ENCODE results near the gene CMKLR1. TPM values are rescaled to one million over a fixed set of nuclear protein-coding genes. Genes with fewer than 3 reads are reported as not detected.

The CMKLR1 gene
- polyA plus RNA-seq, 1 of the 3 experiments (the other 2 are of a cell fraction), result 0.15 TPM

DNA sequence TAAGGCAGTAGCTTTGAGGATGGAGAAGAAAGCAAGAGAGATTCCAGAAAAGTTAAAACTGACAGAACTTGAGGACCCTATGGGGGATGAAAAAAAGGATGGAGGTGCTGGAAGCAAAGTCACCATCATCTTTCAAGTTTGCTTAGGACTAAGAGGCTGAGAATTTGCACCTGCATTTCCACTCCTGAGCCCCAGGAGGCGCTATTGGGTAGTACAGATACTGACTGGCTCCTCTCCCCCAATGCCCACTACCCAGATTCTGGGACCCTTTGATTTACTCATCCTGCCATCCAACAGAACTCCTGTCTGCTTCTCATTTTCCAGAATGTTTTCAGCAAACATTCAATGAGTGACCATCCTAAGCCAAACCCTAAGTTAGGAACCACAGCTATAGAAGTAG is 34.0 kb upstream of the CMKLR1 start:
- Histone ChIP-seq H3K4me2 (no peak overlapping the region), H3K9me2 (no peaks in the 10 kb centered on the region), H3K4me3 (ENCODE audit: low read depth in 2 of 2, low read length in 1 of 2) (no peak overlapping the region), H3K4me1 (ENCODE audit: control insufficient read depth in 1 of 2, insufficient read depth in 2 of 2, low read depth in 1 of 2, low read length in 1 of 2) (peaks cover 0 to 32% of the 10 kb centered on the region in 2 experiments; a peak in 2 of 4 replicates), H3K27ac (ENCODE audit: low read depth in 2 of 2, low read length in 1 of 2) (peak overlapping the region in 1 of 2 experiments; percentile 98; a peak in 1 of 4 replicates), H2AFZ (ENCODE audit: low read depth) (no peak overlapping the region), H4K20me1 (ENCODE audit: insufficient read depth) (no peaks in the 10 kb centered on the region), H3F3A (replicated peaks; ENCODE audit: insufficient read depth) (no peaks in the 10 kb centered on the region), H3K79me2 (ENCODE audit: insufficient read depth) (no peaks in the 10 kb centered on the region), H3K9ac (no peak overlapping the region), H3K36me3 (replicated peaks in 1 of 2; ENCODE audit: control insufficient read depth in 1 of 2, insufficient read depth in 2 of 2, low read length in 1 of 2) (no peaks in the 10 kb centered on the region), H3K27me3 (ENCODE audit: insufficient read depth) (no peaks in the 10 kb centered on the region), H3K9me3 (no peaks in the 10 kb centered on the region)
- DNase-seq, result no peak
- WGBS (ENCODE audit: low lambda C conversion rate), result 9% methylated on average over 1 of the region's 1 CpG
- POLR2A ChIA-PET, result no interaction called here
- CTCF ChIA-PET, result interaction anchor here (0.6 to 4.4 kb wide), 7 partner anchors 10 to 1330 kb away, joined by 3 to 21 read pairs (median 3); no protein-coding TSS in a partner anchor
- TF ChIP-seq NRF1 (IDR thresholded peaks at IDR 0.05; ENCODE audit: low read depth, low read length), result no peak
- TF ChIP-seq, protein P1, sequence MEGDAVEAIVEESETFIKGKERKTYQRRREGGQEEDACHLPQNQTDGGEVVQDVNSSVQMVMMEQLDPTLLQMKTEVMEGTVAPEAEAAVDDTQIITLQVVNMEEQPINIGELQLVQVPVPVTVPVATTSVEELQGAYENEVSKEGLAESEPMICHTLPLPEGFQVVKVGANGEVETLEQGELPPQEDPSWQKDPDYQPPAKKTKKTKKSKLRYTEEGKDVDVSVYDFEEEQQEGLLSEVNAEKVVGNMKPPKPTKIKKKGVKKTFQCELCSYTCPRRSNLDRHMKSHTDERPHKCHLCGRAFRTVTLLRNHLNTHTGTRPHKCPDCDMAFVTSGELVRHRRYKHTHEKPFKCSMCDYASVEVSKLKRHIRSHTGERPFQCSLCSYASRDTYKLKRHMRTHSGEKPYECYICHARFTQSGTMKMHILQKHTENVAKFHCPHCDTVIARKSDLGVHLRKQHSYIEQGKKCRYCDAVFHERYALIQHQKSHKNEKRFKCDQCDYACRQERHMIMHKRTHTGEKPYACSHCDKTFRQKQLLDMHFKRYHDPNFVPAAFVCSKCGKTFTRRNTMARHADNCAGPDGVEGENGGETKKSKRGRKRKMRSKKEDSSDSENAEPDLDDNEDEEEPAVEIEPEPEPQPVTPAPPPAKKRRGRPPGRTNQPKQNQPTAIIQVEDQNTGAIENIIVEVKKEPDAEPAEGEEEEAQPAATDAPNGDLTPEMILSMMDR (IDR thresholded peaks at IDR 0.05), result peak; percentile 17; the same call in 1 of the 2 replicates

DNA sequence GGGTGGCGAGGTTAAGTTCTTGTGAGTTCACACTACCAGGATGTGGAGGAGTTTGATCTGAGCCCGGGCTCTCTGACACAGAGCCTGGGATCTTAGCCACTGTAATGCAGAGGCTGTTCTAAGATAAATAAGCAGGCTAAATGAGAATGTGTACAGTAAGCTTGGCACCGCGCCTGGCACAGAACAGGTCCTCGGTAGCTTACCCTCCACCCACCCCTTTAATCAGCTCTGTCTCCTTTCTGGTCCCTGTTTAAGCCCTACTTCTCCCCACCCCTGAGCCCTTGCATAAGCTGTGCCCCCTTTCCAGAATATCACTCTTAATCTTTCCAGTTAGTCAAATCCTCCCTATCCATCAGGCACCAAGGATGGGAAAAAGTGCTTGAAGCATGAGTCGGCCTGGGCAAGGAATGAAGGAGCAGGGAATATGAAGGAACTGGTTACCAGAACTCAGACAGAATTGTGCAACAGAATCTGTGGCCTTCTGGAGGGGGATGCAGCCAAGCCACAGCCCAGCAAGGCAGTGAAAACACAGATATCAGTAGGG is 32.8 kb upstream of the CMKLR1 start:
- POLR2A ChIA-PET, result interaction anchor here (0.6 kb wide), 1 partner anchor 75 kb away, joined by 3 read pairs; no protein-coding TSS in a partner anchor
- no peaks in the 10 kb centered on the region for H3F3A ChIP-seq (replicated peaks; ENCODE audit: insufficient read depth)

DNA sequence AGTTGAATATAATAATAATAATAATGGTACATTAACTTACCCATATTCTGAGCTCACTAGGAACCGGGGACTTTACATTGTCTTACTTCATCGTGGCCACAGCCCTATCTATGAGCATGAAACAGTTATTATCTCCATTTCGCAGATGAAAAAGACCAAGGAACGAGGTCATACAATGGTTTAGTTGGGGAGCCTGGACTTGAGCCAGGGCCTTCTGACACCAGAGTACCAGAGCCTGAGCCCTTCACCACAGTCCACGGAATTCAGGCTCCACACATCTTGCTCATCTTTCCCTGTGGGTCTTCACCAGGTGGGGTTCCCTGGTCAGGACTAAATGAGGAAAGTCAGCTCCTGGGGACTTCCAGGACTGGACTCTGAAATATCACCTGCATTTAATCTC is 31.3 kb upstream of the CMKLR1 start:
- no peaks in the 10 kb centered on the region for H3K9me2 ChIP-seq
- H3K4me2 ChIP-seq, result no peak overlapping the region
- H3F3A ChIP-seq (replicated peaks; ENCODE audit: insufficient read depth), result no peaks in the 10 kb centered on the region
- TF ChIP-seq MXI1 (IDR thresholded peaks at IDR 0.05; ENCODE audit: low read depth, low read length) (no peak), RFX5 (IDR thresholded peaks at IDR 0.05; ENCODE audit: low read length) (no peak), USF2 (IDR thresholded peaks at IDR 0.05; ENCODE audit: borderline replicate concordance, low read depth, low read length) (no peak), ELF1 (IDR thresholded peaks at IDR 0.05) (no peak), TEAD4 (IDR thresholded peaks at IDR 0.05; ENCODE audit: borderline replicate concordance, insufficient read depth) (no peak), TAF1 (IDR thresholded peaks at IDR 0.05; ENCODE audit: borderline replicate concordance, low read depth, low read length) (no peak), RCOR1 (IDR thresholded peaks at IDR 0.05; ENCODE audit: low read length) (no peak), FOSL2 (IDR thresholded peaks at IDR 0.05; ENCODE audit: borderline replicate concordance, low read depth) (no peak), JUND (IDR thresholded peaks at IDR 0.05) (no peak)
- DNase-seq, result no peak
- H3K4me1 ChIP-seq (ENCODE audit: control insufficient read depth in 1 of 2, insufficient read depth in 2 of 2, low read depth in 1 of 2, low read length in 1 of 2), result peaks cover 0 to 32% of the 10 kb centered on the region in 2 experiments; a peak in 2 of 4 replicates
- 21% methylated on average over 5 of the region's 5 CpGs for WGBS (ENCODE audit: low lambda C conversion rate)
- ChIA-PET CTCF (interaction anchor here (0.7 to 4.4 kb wide), 8 partner anchors 12 to 241 kb away, joined by 3 to 21 read pairs (median 3); partner anchors contain the start of gene WSCD2), POLR2A (interaction anchor here (0.6 to 1.7 kb wide), 3 partner anchors 12 to 39 kb away, joined by 3 to 4 read pairs (median 3); no protein-coding TSS in a partner anchor)
- H3K27me3 ChIP-seq (ENCODE audit: insufficient read depth), result no peaks in the 10 kb centered on the region
- no peak overlapping the region for H2AFZ ChIP-seq (ENCODE audit: low read depth)
- H4K20me1 ChIP-seq (ENCODE audit: insufficient read depth), result no peaks in the 10 kb centered on the region
- no peaks in the 10 kb centered on the region for H3K79me2 ChIP-seq (ENCODE audit: insufficient read depth)
- no peak overlapping the region for H3K9ac ChIP-seq
- H3K36me3 ChIP-seq (replicated peaks in 1 of 2; ENCODE audit: control insufficient read depth in 1 of 2, insufficient read depth in 2 of 2, low read length in 1 of 2), result no peaks in the 10 kb centered on the region
- no peaks in the 10 kb centered on the region for H3K9me3 ChIP-seq
- peak overlapping the region in 1 of 2 experiments; percentile 98; a peak in 2 of 4 replicates for H3K27ac ChIP-seq (ENCODE audit: low read depth in 2 of 2, low read length in 1 of 2)
- no peak overlapping the region for H3K4me3 ChIP-seq (ENCODE audit: low read depth in 2 of 2, low read length in 1 of 2)

More for the DNA sequence above, 32.8 kb upstream of the CMKLR1 start:
- H3K36me3 ChIP-seq (replicated peaks in 1 of 2; ENCODE audit: control insufficient read depth in 1 of 2, insufficient read depth in 2 of 2, low read length in 1 of 2), result no peaks in the 10 kb centered on the region
- H4K20me1 ChIP-seq (ENCODE audit: insufficient read depth), result no peaks in the 10 kb centered on the region
- CTCF ChIA-PET, result interaction anchor here (0.8 to 4.4 kb wide), 6 partner anchors 11 to 141 kb away, joined by 3 to 21 read pairs (median 3); no protein-coding TSS in a partner anchor
- H3K4me3 ChIP-seq (ENCODE audit: low read depth in 2 of 2, low read length in 1 of 2), result no peak overlapping the region
- peak overlapping the region in 1 of 2 experiments; percentile 98; a peak in 2 of 4 replicates for H3K27ac ChIP-seq (ENCODE audit: low read depth in 2 of 2, low read length in 1 of 2)
- no peaks in the 10 kb centered on the region for H3K9me3 ChIP-seq
- TF ChIP-seq MEF2A (IDR thresholded peaks at IDR 0.05; ENCODE audit: borderline replicate concordance, low read depth) (no peak), CHD2 (IDR thresholded peaks at IDR 0.05; ENCODE audit: low read length, partially characterized antibody) (peak; percentile 20), EP300 (IDR thresholded peaks at IDR 0.05; ENCODE audit: borderline replicate concordance in 1 of 2, low read depth in 1 of 2, low read length in 1 of 2) (peak in 1 of 2 experiments; percentile 33; a peak in 2 of 4 replicates), YY1 (IDR thresholded peaks at IDR 0.05; ENCODE audit: low read depth) (no peak)
- peaks cover 0 to 32% of the 10 kb centered on the region in 2 experiments; a peak in 2 of 4 replicates for H3K4me1 ChIP-seq (ENCODE audit: control insufficient read depth in 1 of 2, insufficient read depth in 2 of 2, low read depth in 1 of 2, low read length in 1 of 2)
- H3K9me2 ChIP-seq, result no peaks in the 10 kb centered on the region
- 7% methylated on average over 6 of the region's 6 CpGs for WGBS (ENCODE audit: low lambda C conversion rate)
- no peak overlapping the region for H3K9ac ChIP-seq
- H3K79me2 ChIP-seq (ENCODE audit: insufficient read depth), result no peaks in the 10 kb centered on the region
- DNase-seq, result no peak
- H2AFZ ChIP-seq (ENCODE audit: low read depth), result no peak overlapping the region
- H3K4me2 ChIP-seq, result no peak overlapping the region
- no peaks in the 10 kb centered on the region for H3K27me3 ChIP-seq (ENCODE audit: insufficient read depth)

All from SK-N-SH (cell line).